GM21381 (cell line): ENCODE measurements around the gene CYP2J2.
"Not testable (repeated sequence)": the region's sequence is repeated elsewhere in the genome, so short reads cannot be mapped to it uniquely, and the experiment has no call there.

Experiments
- ATAC-seq: cut with Tn5 transposase; IDR thresholded peaks from one replicate; pipeline ENCODE4 v1.9.1; 2021; ENCODE audit warnings: mild to moderate bottlenecking, moderate library complexity; ENCODE audit not compliant: unreplicated experiment

The CYP2J2 gene, protein sequence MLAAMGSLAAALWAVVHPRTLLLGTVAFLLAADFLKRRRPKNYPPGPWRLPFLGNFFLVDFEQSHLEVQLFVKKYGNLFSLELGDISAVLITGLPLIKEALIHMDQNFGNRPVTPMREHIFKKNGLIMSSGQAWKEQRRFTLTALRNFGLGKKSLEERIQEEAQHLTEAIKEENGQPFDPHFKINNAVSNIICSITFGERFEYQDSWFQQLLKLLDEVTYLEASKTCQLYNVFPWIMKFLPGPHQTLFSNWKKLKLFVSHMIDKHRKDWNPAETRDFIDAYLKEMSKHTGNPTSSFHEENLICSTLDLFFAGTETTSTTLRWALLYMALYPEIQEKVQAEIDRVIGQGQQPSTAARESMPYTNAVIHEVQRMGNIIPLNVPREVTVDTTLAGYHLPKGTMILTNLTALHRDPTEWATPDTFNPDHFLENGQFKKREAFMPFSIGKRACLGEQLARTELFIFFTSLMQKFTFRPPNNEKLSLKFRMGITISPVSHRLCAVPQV

DNA sequence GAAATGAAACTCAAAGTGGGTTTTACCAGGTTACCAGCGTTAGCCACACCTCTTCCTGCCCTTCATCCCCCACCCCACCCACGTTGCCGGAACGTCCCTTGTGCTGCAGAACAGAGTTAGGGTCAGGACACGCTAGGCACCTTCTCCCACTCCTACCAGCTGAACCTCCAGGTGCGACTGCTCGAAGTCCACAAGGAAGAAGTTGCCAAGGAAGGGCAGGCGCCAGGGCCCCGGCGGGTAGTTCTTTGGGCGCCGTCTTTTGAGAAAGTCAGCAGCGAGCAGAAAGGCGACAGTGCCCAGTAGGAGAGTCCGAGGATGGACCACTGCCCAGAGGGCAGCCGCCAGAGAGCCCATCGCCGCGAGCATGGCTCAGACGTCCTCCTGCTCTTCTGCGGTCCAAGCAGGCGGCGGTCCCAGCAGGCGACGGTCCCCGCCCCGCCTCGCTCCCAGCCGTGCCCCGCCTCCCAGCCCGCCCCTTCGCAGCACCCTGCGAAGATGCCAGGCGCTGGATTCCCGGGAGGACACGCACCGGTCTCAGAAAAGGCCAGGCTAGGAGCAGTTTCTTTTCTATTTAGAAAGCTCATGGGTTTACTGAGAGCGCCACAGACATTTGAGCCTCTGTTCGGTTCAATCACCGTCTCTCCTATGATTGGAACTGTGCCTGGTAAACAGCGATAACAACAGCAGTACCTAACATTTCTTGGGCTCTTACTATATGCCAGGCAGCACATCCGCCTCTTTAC is at the start of gene CYP2J2:
TSS of gene CYP2J2 (minus strand) at position 393 of the 743 bp plus-strand sequence. CDS start at position 366, 27 bp downstream.
- peak; percentile 82 for ATAC-seq

GRCh38 chr1:59973719-59974118 is 47.1 kb upstream of the CYP2J2 start:
- no peak for ATAC-seq

- ATAC-seq: no peak
Measured at GRCh38 chr1:59972216-59972927, 45.8 kb upstream of the CYP2J2 start.

- ATAC-seq: peak; percentile 83
Measured at GRCh38 chr1:59971464-59971911, 44.9 kb upstream of the CYP2J2 start.

DNA sequence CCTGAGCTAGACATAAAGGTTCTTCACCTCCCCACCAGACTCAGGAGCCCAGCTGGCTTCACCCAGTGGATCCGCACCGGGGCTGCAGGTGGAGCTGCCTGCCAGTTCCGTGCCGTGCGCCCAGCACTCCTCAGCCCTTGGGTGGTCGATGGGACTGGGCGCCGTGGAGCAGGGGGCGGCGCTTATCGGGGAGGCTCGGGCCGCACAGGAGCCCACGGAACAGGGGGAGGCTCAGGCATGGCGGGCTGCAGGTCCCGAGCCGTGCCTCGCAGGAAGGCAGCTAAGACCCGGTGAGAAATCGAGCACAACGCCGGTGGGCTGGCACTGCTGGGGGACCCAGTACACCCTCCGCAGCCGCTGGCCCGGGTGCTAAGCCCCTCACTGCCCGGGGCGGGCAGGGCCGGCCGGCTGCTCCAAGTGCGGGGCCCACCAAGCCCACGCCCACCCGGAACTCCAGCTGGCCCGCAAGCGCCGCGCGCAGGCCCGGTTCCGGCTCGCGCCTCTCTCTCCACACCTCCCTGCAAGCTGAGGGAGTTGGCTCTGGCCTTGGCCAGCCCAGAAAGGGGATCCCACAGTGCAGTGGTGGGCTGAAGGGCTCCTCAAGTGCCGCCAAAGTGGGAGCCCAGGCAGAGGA is 43.1 kb upstream of the CYP2J2 start:
- ATAC-seq: not testable (repeated sequence)

DNA sequence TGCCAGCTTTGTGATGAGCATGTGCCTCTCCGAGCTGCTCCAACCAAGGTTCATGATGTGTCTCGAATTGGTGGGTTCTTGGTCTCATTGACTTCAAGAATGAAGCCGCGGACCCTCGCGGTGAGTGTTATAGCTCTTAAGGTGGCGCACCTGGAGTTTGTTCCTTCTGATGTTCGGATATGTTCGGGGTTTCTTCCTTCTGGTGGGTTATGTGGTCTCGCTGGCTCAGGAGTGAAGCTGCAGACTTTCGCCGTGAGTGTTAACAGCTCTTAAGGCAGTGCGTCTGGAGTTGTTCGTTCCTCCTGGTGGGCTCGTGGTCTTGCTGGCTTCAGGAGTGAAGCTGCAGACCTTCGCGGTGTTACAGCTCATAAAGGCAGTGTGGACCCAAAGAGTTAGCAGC is 42.2 kb upstream of the CYP2J2 start:
- ATAC-seq: not testable (repeated sequence)

DNA sequence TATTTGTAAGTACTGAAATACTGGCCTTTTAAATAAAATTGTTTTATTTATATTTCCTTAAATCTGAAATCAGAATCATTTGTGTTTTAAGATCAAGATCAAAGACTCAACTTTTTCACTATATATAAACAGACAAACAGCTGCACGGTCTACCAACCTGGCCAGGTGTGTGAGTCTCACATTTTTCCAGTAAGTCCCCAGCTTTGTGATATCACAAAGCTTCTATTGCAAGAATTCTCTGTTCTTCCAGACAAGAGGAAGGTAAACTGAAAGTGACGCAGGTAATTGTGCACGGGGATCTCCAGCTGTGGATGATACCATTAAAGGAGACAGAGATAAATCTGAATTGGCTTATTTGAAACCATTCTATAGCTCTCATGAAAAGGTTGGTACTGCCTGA is 41.2 kb upstream of the CYP2J2 start:
- ATAC-seq: no peak

DNA sequence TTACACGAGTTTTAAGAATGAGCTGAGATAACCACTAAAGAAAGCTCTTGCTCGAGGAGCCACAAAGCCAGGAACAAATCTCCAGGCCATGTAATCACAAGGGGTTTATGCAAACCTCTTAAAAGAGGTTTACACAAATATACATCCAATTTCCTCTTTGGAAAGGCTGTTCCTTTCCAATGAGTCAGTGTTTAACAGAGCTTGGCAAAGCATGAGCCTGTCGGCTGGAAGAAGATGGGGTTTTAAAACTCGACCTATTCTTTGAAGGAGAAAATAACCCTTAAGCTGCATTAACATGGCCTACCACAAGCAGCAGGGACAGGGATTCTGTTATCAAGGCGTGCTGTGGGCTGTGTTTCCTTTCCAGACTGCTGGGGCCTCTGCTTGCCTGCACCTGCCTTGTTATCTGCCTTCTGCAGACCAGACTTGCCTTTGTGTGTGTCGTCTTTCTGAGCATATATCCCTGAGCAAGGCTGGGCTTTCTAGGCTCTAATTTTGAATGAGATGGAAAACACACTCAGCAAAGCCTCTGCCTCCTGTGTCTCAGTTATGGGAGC is 40.6 kb upstream of the CYP2J2 start:
- no peak for ATAC-seq

DNA sequence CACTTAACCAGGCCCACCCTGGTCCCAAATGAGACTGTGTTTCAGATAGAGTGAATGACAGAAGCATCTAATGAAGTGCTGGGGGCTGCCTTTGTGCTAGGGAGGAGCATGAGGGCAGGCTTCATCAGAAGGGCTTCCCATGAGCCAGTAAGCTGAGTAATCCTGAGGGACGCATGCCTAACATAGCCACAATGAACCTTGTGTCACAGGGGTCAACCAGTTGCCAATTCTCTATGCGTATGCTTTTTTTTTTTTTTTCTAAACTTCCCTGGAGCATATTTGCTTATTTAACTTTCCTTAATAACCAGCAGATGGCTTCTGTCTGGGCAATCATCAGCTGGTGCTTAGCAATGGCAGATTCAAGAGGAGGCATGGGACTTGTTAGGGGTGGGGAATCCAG is 25.5 kb upstream of the CYP2J2 start:
- no peak for ATAC-seq

GRCh38 chr1:59949648-59950047 is 23.1 kb upstream of the CYP2J2 start:
- no peak for ATAC-seq

DNA sequence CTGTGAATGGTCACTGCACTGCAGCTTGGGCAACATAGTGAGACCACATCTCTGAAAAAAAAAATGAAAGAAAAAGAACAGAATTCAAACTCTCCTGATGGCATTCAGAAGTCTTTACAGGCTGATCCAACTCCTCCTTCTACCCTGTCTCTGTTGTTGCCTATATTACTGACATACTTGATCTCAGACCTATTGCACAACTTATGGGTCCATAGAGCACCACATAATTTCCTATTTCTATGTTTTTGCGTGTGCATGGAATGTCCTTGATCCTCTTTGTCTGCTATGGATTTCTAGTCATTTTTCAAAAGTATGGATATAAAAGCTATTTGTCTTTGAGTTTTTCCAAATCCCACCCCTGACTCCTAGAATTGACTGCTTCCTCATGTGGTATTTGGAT is 22.4 kb upstream of the CYP2J2 start:
- no peak for ATAC-seq

DNA sequence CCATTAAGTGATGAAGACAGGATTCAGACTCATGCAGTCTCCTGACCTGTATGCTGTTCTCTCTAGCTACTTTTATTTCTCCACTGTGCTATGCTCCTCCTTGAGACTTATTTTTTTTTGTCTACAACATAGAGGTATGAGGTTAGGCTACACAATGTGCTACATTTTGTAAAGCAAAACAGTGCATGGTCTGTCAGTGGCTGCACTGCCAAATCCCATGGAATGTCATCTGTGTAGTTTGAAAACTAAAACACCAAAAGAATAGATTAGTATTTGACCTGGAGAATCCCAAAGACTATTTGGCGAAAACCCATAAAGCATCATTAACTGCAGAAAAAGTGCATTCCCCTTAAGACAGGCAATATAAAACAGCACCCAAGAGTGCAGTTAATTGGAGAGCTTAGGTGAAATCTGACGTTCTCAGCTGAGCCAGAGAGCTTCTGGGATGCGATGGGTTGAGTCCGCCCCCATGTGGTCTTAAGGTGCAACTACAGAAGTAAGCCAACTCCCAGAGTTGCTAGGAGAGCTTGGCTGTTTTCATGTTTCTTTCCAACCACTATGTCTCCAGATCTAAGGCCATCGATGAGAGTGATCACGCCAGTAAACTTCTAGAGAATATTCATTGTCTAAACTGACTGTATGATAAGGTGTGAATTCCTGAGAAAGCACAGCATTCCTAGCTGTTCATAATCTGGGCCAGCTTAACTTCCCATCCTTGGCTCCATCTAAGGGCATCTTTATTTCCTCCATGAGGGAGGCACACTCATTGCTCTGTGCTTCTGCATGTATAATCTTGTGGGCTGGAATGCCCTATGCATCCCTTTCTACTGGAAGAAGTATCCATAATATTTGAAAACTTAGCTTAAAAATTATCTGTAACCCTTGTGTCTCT is 20.7 kb upstream of the CYP2J2 start:
- ATAC-seq: peak; percentile 93

GRCh38 chr1:59945790-59946189 is 19.2 kb upstream of the CYP2J2 start:
- no peak for ATAC-seq

- ATAC-seq: no peak
Measured at GRCh38 chr1:59939393-59939792, 12.8 kb upstream of the CYP2J2 start.

DNA sequence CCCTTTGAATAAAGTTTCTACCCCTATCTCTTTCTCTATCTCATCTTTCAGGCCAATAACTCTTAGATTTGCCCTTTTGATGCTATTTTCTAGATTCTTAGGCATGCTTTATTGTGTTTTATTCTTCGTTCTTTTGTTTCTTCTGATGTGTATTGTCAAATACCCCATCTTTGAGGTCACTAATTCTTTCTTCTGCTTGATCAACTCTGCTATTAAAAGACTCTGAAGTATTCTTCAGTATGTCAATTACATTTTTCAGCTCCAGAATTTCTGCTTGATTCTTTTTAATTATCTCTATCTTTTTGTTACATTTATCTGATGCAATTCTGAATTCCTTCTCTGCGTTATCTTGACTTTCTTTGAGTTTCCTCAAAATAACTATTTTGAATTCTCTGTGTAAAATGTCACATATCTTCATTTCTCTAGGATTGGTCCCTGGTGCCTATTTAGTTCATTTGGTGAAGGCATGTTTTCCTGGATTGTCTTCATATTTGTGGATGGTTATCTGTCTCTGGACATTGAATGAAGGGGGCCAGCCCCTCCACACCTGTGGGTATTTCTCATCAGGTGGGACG is 11.2 kb upstream of the CYP2J2 start:
- ATAC-seq: no peak

DNA sequence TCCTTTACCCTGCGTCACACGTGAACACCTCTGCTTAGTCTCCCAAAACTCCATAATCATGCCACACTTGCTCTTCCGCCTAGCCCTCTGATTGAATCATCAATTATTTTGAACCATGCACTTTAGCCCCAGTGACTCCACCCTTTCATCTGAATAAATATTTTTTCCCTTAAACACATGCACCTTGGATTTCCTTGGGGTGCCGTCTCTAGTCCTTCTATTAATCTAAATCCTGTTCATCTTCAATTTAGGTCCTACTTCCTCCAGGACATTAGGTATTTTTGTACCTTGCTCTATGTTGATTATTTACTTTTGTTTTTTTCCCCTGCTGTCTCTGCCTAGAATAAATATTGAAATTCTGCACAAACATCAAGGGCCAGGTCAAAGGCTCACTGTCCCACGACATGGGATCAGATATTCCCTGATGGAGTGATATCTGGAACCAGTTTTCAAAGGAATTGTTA is 9.8 kb upstream of the CYP2J2 start:
- ATAC-seq: no peak

- ATAC-seq: no peak
Measured at GRCh38 chr1:59928996-59929395, 2.4 kb upstream of the CYP2J2 start.

- ATAC-seq: no peak
Measured at GRCh38 chr1:59927213-59927612, 640 bp upstream of the CYP2J2 start.

DNA sequence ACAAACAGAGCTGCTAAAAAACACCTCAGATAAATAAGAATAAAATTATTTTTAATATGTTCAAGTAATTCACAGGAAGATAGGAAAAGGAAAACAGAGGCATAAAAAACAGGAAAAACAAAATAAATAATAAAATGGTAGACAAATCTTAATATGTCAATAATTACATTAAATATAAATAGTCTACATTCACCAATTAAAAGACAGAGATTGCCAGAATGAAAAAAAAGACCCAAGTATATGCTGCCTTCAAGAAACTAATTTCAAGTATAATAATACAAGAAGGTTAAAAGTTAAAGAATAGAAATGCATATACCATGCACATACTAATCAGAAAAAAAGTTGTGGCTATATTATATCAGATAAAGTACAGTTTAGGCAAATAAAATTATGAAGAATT is 1.9 kb downstream of the CYP2J2 start:
- no peak for ATAC-seq
